GM18907 (cell line): ENCODE data around the gene PDILT.
"Not testable (repeated sequence)": the region's sequence is repeated elsewhere in the genome, so short reads cannot be mapped to it uniquely, and the experiment has no call there.

Experiments used
- ATAC-seq: cut with Tn5 transposase; IDR thresholded peaks from one replicate; pipeline ENCODE4 v1.9.1; 2021; ENCODE audit warnings: mild to moderate bottlenecking, moderate library complexity; ENCODE audit not compliant: unreplicated experiment

The PDILT gene

DNA sequence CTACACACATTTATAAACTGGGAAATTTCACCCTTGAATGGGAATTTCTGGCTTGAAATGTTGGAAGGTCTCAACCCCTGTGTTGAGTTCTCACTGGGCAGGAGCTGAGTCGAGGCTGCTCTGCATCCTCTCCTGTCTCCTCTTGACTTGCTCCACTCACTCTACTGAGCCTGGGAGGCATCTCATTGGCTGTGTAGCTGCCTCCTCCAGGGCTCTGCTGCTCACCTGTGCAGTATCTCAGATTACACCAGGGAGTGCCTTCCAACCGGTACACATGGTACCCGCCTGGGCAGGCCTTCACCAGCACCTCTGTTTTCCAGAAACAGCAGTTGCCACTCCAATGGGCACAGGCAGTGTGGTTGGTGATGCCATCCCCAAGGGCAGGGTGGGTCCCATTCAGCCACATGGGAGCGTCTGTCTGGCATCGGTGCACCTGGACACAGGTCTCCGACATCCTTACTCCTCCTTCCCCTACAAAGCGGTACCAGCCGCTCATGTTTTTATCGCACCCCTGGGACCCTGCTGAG is 80.9 kb downstream of the PDILT start:
- no peak for ATAC-seq

DNA sequence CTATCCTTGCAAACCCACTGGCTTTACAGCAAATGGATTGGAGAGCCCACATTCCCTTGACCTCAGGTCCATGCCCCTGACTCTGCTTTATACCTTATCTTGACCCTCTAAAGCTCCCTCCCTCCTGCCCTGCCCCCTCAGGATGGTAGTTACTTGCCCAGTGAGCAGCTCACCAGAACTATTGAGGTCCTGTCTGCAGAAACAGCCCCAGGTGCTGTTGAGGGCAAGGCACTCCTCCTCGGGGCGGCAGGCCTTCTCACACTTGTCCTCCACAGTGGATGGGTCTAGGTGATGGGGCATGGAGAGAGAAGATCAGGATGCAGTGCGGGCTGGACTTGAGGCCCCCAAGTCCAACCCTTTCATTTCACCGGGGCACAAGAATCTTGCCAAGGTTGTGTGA is 81.8 kb downstream of the PDILT start:
- ATAC-seq, result no peak

DNA sequence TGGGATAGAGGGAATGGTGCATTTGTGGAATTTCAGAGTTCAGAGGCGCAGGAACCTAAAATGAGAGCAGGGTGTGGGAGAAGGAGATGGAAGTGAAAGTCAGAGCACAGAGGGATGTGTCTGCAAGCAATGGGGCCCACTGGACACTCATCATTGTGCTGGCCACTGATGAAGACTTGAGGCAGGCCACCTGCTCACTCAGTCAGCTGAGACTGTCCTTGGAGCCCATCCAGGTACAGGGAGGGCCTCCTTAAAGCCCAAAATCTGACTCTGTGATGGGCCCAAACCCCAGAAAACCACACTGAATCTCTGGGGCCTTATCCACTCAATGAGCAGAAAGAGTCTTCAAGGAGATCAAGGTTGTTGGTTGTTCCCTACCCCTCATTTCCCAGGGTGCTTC is 82.9 kb downstream of the PDILT start:
- no peak for ATAC-seq

DNA sequence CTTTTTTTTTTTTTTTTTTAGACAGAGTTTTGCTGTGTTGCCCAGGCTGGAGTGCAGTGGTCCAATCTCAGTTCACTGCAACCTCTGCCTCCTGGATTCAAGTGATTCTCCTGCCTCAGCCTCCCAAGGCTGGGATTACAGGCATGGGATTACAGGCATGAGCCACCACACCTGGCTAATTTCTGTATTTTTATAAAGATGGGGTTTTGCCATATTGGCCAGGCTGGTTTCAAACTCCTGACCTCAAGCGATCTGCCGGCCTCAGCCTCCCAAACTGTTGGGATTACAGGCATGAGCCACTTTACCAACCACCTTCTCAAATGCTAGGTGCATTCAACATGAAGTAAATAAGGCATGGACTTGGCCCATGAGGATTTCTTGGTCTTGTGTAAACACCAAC is 83.5 kb downstream of the PDILT start:
- ATAC-seq, result not testable (repeated sequence)

DNA sequence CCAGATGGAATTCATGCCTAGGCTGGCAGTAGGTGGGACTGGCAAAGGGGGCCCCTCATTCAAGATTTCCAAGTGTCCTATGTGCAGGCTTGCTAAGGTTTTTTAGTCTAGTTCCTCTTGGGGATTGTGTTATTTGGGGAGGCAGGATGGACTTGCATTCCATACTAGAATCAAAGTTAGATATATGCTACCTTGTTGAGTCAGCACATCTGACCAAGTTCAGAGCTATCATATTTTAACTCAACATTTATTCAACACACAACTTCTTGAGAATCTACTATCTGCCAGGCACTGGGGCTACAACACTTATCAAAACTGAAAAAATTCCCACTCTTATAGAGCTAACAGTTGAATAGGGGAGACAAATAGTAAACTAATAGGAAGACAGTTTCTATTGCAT is 83.9 kb downstream of the PDILT start:
- no peak for ATAC-seq

DNA sequence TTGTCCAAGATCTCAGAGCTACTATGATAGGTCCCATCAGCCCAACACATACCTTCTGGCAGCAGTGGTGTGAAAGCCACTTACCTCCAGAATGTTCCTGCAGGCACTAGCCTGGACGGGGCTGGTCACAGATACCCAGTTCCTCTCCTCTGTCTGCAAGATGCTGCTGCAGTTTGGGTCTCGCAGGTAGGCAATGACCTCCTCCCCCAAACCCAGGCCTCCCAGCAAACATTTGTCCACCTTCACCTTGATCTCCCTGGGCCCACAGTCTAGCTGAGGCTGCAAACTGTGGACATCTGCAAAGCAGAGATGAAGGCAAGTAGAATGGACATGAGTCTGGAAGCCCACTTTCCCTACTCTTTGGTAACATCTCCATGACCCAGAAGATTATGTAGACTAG is 84.4 kb downstream of the PDILT start:
- ATAC-seq, result no peak

DNA sequence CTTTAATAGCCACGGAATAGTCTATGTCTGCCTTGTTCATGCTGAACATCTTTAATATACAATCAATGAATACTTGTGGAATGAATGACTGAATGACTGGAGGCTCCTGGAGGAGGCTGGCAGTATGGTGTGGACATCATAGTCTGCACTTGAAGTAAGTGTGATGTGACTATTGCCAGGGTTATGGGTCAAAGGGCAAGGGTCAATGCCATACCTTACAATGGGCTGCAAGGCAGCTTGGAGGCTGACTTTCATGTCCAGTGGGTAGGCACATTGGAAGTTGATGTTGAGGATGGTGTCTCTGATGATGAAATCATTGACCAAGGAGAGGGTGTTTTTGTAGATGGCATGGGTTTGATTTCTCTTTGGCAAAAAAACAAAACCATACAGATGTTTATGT is 85.1 kb downstream of the PDILT start:
- ATAC-seq, result no peak

DNA sequence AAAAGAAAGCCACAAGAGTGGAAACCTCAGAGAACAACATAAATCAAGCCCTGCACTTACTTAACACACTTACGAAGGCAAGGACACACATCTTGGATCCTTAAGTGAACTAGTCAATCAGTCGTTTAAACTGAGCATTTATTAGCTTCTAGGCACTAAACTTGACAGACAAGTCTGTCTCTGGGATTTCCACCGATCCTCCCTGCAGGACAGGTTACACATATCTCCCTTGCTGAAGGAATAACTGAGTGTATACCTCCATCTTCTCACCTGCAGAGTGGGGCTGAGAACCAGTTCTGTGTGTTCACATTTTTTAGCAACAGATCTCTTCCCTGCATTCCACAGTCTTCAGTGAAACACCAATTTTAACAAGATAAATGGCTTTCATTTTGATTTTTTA is 86.1 kb downstream of the PDILT start:
- ATAC-seq, result no peak

DNA sequence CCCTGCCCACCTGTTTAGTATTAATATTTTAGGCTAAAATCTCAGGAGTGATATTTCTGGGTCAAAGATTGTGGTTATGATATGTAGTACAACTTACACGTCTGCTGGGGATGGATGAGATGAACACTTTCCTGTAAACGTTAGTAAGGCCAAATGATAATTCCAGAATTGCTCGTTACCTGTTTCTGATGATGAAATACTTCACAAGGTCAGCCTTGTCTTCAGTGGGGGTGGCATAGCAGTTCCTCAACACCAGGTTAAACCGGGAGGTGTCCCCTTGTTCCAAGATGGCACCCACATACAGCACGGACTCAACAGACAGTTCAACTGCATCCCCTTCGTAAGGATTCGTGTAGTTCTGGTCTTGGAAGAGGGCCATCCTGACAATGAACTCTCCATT is 86.5 kb downstream of the PDILT start:
- no peak for ATAC-seq

DNA sequence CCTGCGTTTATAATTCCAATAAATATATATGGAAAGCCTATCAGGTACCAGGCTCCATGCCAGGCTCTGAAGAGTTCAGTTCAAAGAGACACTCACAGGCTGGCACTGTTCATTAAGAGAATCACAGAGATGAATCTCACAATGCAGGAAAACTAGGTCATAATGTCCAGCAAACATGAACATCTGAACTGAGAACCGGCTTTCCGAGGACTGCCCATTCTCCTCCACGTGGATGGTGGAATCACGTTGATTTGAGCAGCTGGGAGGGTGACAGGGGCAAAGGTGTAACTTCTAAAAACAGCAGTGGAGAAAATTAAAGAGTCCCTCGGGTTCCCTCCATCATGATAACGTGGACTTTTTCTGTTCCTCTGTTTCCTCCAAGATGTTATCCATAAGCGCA is 87.4 kb downstream of the PDILT start:
- ATAC-seq, result no peak

DNA sequence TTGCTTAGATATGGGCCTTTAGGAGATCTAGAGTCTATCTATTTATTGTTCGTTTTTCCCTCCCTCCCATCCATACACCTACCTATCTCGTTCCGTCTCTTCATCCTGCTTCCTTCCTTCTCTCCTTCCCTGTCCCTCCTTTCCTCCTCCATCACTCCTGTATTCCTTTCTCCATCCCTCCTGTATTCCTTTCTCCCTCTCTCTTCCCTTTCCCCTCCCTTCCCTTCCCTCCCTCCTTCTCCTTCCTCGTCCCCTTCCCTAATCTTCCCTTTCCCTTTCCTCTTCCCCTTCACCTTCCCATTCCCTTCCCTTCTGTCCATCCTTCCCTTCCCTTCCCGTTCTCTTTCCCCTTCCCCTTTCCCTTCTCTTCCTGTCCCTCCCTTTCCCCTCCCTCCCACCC is 87.8 kb downstream of the PDILT start:
- no peak for ATAC-seq

DNA sequence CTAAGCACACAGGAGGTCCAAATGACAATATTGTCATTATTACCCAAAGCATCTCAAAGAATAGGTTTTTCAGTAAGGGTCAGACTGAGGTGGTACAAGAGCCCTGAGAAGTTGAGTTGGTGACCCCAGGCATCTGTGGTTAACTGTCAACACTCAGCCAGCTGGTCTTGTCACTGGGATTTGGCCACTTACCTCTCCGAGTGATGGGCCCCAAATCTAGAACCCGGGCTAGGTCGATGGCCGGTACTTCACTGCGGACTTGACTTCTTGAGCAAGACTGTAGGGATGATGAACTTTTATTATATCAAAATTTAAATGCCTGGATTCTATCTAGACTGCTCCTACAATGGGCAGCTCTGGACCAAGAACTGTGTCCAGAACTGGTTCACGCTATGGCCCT is 88.8 kb downstream of the PDILT start:
- no peak for ATAC-seq

DNA sequence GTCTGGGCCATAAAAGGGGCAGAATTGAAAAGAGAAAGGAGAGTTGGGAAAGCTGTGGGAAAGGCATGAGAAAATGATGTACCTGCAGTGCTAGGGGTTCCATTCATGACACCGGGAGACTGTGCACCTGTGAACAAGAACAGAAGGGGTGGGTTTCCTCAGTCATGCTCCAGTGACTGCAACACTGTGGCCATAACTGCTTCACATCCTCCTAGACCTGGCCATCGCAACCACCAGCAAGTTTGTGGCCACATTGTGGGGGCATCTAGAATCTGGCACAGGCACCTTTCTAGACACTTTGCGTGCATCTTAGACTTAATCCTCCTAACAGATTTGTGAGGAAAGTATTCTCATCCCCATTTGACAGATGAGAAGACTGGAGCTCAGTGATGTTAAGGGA is 90.0 kb downstream of the PDILT start:
- no peak for ATAC-seq

DNA sequence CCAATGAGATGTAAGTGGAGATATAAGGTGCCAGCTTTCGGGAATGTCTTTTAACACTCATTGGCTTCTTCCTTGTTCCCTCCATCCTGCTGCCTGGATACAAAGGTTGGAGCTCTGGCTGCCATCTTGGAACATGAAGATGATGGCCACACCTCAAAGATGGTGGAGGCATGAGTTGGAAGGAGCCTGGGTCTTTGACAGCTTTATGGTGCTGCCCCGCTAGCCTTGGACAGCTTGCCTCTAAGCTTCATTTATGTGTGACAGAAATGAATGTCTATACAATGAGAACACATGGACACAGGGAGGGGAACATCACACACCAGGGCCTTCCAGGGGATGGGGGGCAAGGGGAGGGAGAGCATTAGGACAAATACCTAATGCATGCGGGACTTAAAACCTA is 90.8 kb downstream of the PDILT start:
- ATAC-seq, result no peak

DNA sequence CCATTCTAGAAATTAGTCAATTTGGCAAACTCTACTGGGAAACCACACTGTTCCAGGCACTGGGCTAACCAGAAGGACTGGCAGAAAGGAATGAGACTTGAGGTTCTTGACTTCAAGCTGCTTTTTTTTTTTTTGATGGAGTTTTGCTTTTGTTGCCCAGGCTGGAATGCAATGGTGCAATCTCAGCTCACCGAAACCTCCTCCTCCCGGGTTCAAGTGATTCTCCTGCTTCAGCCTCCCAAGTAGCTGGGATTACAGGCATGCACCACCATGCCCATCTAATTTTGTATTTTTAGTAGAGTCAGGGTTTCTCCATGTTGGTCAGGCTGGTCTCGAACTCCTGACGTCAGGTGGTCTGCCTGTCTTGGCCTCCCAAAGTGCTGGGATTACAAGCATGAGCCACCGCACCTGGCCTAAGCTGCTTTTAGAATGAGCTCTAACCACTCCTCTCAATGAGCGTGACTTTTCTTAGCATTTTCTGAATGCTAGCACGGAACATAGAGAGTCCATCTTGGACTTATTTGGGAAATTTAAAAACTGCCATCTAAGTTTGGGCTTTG is 91.9 kb downstream of the PDILT start:
- ATAC-seq, result not testable (repeated sequence)

DNA sequence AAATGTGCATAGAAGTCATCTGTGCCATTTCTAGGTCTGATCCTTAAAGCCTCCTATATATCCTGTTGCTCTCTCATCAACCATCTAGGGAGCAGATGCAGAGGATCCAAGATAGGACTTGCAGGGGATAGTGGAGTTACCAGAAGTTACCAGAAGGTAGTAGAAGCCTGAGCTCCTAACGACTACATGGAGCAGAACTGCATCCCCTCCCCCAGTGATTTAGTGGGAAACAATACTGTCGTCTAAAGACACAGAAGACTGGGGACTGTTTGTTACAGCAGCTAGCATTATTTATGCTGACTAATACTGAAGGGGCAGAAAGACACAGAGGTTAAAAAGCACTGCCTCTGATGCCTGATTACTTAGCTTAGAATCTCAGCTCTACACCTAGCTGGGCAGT is 93.0 kb downstream of the PDILT start:
- ATAC-seq, result no peak

DNA sequence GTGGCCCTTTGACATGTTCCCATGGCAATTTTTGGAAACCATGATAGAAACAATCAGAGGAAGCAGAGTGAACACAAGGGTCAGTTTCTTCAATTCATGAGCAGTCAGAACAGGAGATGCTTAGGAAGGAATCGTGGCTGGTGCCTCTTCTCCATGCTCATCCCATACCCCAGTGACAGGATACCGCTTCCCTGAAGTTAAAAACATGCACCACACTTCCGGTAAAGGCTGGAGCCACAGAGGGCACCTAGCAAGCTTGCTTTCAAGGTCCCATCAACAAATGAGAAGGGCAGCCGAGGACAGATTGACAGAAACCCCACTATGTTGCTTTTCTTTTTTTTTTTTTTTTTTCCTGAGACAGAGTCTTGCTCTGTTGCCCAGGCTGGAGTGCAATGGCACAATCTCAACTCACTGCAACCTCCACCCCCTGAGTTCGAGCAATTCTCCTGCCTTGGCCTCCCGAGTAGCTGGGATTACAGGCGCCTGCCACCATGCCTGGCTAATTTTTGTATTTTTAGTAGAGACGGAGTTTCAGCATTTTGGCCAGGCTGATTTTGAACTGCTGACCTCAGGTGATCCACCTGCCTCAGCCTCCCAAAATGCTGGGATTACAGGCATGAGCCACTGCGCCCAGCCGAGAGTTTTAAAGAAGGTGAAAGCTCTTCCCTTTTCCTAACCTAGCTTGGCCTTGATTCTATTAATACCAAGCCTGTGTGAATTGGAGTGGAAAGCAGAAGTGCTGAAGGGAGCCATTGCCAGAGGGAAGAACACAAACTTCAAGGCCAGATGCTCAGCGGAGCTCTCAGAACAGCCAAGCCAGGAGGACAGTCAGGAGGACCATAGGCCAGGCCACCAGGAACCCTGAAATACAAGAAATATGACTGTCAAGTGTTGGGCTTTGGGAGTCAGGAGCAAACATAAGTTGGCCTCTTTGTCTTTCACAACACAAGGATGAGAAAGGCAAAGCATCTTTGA is 93.8 kb downstream of the PDILT start:
- ATAC-seq, result no peak

DNA sequence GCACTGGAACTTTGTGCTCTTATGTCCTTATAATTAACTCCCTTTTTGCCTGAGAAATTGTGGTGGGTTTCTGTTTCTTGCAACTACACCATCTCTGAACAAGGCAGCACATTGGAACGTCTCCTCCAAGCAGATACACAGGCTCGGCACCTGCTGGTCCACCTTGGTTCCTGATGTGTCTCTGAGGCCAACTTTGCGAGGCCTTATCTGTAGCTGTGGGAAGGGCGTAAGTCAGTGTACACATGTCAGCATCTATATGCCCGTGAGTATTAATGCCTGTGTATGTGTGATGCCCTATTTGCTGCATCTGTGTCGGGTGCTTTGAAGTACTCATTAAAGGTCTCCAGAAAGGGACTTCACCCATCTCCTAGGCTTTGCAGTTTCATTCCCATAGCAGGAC is 94.8 kb downstream of the PDILT start:
- no peak for ATAC-seq
